ENCODE measurements around the gene ACOT12.

- TF ChIP-seq, protein P1, sequence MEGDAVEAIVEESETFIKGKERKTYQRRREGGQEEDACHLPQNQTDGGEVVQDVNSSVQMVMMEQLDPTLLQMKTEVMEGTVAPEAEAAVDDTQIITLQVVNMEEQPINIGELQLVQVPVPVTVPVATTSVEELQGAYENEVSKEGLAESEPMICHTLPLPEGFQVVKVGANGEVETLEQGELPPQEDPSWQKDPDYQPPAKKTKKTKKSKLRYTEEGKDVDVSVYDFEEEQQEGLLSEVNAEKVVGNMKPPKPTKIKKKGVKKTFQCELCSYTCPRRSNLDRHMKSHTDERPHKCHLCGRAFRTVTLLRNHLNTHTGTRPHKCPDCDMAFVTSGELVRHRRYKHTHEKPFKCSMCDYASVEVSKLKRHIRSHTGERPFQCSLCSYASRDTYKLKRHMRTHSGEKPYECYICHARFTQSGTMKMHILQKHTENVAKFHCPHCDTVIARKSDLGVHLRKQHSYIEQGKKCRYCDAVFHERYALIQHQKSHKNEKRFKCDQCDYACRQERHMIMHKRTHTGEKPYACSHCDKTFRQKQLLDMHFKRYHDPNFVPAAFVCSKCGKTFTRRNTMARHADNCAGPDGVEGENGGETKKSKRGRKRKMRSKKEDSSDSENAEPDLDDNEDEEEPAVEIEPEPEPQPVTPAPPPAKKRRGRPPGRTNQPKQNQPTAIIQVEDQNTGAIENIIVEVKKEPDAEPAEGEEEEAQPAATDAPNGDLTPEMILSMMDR (IDR thresholded peaks at IDR 0.05) = no peak
- TF ChIP-seq EP300 (IDR thresholded peaks at IDR 0.05; ENCODE audit: low read depth) (no peak), POLR2A (IDR thresholded peaks at IDR 0.05) (no peak)
Measured at GRCh38 chr5:81350507-81350906, 43.4 kb downstream of the ACOT12 start.
